CD4-positive, alpha-beta T cell treated with Interleukin-4 for 4 hours (primary cell): ENCODE measurements around the gene GNPDA2.
A peak's percentile ranks its signal among the peaks of the same experiment; 100 is the strongest.
"Not testable (repeated sequence)": the region's sequence is repeated elsewhere in the genome, so short reads cannot be mapped to it uniquely, and the experiment has no call there.

Experiments used
- DNase-seq: peaks from one replicate; pipeline ENCODE4 v3.0.0-alpha.2; 2020

Gene GNPDA2

GRCh38 chr4:44726038-44726871, at the start of gene GNPDA2:
GNPDA2 (minus strand) TSS chr4:44726556; CDS start chr4:44722207, 4,349 bp downstream.
- DNase-seq, result peak; percentile 83

GRCh38 chr4:44772340-44772739, 46.0 kb upstream of the GNPDA2 start:
- DNase-seq, result no peak

- DNase-seq, result no peak
These were observed 45.4 kb upstream of the GNPDA2 start for GRCh38 chr4:44771789-44772188.

GRCh38 chr4:44766453-44766852, 40.1 kb upstream of the GNPDA2 start:
- DNase-seq, result no peak

GRCh38 chr4:44765116-44765515, 38.8 kb upstream of the GNPDA2 start:
- no peak for DNase-seq

- DNase-seq, result no peak
These were observed 35.0 kb upstream of the GNPDA2 start for GRCh38 chr4:44761306-44761705.

- peak; percentile 30 for DNase-seq
These were observed 34.0 kb upstream of the GNPDA2 start for GRCh38 chr4:44760142-44760898.

GRCh38 chr4:44756559-44756958, 30.2 kb upstream of the GNPDA2 start:
- no peak for DNase-seq

- DNase-seq, result no peak
These were observed 13.8 kb upstream of the GNPDA2 start for GRCh38 chr4:44740201-44740600.

- DNase-seq, result no peak
These were observed 12.3 kb upstream of the GNPDA2 start for GRCh38 chr4:44738615-44739014.

GRCh38 chr4:44736900-44737299, 10.5 kb upstream of the GNPDA2 start:
- DNase-seq, result no peak

GRCh38 chr4:44728694-44729093, 2.3 kb upstream of the GNPDA2 start:
- DNase-seq, result not testable (repeated sequence)

GRCh38 chr4:44727471-44727870, 1.1 kb upstream of the GNPDA2 start:
- no peak for DNase-seq

GRCh38 chr4:44725726-44726037, 674 bp downstream of the GNPDA2 start:
- no peak for DNase-seq

- DNase-seq, result no peak
These were observed 1.2 kb downstream of the GNPDA2 start for GRCh38 chr4:44725166-44725565.

GRCh38 chr4:44722001-44722400, 4.4 kb downstream of the GNPDA2 start:
- DNase-seq, result no peak

GRCh38 chr4:44720371-44720770, 6.0 kb downstream of the GNPDA2 start:
- no peak for DNase-seq

GRCh38 chr4:44716597-44716996, 9.8 kb downstream of the GNPDA2 start:
- no peak for DNase-seq

GRCh38 chr4:44713125-44713524, 13.2 kb downstream of the GNPDA2 start:
- no peak for DNase-seq

GRCh38 chr4:44704673-44705072, 21.7 kb downstream of the GNPDA2 start:
- no peak for DNase-seq

- DNase-seq, result no peak
These were observed 25.3 kb downstream of the GNPDA2 start for GRCh38 chr4:44701037-44701436.

- DNase-seq, result no peak
These were observed 25.9 kb downstream of the GNPDA2 start for GRCh38 chr4:44700427-44700826.

- DNase-seq, result no peak
These were observed 41.7 kb downstream of the GNPDA2 start for GRCh38 chr4:44684648-44685047.

GRCh38 chr4:44679060-44679459, 47.3 kb downstream of the GNPDA2 start:
- DNase-seq, result peak; percentile 1
